HG03558 (cell line): ENCODE results near the gene TMEM106C.

Experiments used
- ATAC-seq: cut with Tn5 transposase; IDR thresholded peaks from one replicate; pipeline ENCODE4 v1.9.1; 2021; ENCODE audit warnings: moderate number of reproducible peaks; ENCODE audit not compliant: unreplicated experiment; ENCODE audit errors: extremely low read depth

The TMEM106C gene

DNA sequence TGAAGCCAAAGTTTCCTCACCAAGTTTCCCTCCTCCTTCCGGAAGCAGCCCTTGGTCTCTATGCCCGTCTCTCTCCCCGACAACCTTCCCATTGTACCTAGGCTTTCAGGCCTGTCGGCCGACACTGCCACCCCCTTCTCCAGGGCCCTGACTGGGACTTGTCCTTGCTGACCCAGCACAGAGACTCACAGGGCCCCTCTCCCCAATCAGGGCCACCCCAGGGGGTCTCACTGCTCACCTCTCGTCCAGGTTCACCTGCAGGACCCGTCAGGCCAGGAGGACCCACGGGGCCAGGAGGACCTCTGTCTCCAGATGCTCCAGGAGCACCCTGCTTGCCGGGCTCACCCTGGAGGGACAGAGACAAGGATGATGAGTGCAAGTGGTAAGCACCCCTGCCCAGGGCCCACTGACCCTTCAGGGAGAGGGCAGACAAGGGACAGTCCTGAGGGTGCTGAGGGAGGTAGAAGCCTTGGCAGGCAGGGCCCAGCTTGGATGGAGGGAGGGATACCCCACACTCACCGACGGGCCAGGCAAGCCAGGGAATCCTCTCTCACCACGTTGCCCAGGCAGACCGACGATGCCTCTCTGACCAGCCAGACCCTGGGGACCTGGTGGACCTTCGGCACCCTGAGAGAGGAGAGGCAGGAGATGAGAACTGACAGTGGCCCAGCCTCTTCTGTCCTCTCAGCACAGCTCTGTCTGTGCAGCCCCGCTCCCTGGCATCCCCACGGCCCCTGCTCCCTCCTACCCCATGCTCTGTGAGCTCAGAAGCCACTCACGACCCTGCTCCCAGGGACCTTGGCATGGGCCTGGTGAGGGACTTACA is 14.6 kb downstream of the TMEM106C start:
- no peak for ATAC-seq

DNA sequence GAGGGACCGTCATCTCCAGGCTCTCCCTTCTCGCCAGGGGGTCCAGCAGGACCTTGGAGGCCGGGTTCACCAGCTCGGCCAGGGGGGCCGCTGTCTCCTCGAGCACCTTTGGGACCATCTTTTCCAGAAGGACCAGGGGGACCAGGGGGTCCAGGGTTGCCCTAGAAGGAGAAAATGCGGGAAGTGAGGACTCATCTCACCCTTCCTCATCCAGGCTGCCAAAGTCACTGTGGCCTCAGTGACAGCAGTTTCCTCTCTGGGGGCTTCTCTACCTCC is 15.1 kb downstream of the TMEM106C start:
- no peak for ATAC-seq

DNA sequence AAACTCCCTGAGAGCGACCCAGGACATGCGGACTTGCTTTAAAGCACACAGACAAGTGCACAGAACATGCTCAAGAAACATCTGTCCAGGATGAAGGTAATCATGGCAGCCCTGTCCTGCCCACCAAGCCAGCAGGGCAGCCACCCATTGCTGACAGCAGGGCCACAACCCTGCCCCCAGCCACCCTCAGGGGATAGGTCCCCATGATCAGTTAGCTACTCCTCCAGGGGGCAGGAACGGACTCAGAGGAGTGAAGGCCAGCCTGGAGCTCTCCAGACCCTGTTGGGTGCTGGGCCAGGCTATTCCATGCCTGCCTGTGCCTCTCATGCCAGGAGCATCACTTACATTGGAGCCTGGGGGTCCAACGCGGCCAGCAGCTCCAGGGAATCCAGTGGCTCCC is 15.8 kb downstream of the TMEM106C start:
- ATAC-seq = no peak

DNA sequence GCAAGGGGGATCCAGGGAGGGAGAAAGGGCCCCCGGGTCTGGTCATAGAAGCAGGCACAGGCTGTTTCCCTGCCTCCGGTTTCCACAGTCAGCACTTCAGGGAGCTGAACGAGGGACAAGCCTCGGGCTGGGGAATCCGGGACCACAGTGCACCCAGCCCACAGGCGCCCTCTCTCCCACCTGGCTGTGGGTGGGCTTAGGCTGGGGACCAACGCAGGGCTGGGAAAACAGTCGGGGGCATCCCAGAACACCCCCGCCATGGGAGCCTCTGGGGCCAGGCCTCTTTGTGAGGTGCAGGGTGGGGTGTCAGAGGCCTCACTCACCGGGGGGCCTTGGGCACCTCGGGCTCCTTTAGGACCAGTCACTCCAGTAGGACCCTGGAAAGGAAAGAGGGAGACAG is 16.3 kb downstream of the TMEM106C start:
- no peak for ATAC-seq

DNA sequence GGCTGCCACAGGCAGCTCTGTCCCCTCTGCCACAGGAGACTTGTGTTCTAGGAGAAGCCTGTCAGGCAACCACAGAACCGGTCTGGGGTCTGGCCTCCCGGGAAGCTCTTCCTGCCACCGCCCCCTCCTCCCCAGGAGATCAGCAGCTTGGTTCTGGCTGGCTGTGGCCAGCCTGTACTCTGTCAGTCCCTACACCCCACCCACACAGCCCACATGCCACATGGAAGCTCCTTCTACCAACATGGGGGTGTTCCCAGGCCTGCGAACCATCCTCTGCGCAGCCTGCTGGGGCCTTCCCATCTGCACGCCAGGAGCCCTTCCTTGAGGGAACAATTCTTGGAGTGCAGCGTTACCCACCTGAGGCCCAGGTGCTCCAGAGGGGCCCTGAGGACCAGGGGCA is 16.8 kb downstream of the TMEM106C start:
- no peak for ATAC-seq

DNA sequence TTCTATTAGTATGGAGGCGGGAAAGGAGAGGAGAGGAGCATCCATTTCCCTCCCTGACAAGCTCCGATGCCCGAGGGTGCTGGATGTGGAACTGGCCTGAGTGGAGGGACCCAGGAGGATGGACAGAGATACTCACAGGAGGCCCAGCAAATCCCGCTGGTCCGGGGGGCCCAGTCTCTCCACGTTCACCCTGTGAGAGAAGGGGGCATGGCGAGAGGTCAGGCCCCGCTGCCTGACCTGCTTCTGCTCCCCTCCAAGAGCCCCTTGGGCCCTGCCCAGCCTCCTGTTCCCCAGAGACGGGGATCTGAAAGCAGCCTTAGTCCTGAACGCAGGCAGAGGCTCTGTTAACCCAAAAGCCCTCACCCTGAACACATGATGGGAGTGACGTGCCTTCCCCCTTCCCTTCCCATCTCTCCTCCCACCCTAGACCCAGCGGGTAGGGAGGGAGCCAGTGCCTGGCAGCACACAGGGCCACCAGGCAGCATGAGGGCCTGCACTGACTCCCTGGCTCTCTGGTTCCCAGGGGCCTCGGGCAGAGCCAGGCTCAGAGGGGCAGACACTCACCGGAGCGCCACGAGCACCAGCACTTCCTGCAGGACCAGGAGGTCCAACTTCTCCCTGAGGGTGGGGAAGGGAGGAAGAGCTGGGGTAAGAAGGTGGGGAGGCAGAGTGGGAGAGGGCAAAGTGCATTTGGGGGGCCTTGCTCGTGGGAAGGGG is 17.5 kb downstream of the TMEM106C start:
- ATAC-seq = no peak

DNA sequence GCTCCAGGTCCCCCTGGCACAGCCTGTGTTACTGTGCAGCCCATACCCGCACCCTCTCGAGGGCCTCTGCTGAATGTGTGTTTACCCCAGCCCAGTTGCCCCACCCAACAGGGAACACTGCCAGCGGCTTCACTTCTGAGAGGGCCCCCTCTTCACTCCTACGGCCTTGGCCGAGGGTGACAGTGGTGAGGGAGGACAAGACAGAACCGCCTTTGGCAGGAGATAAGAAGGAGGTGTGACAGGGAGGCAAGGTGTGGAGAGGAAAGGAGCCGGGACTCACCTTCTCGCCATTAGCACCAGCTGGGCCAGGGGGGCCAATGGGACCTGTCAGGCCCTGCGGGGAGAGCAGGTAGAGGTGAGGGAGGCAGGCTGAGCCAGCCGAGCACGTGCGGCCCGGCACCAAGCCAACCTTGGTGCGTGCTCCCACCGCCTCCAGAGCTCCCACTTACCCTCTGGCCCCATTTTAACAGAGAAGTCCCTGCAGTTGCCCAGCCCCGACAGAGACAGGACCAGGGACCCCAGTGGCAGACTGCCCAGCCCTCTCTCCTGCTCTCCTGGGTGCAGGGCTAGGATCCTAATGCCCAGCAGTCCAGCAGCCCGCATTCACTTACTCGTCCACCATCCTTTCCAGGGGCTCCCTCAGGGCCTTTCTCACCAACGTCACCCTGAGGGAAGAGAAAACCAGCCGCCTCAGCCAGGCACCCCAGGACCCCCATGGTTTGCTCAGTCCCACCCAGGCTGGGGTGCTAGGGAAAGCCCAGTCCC is 18.3 kb downstream of the TMEM106C start:
- ATAC-seq = no peak

DNA sequence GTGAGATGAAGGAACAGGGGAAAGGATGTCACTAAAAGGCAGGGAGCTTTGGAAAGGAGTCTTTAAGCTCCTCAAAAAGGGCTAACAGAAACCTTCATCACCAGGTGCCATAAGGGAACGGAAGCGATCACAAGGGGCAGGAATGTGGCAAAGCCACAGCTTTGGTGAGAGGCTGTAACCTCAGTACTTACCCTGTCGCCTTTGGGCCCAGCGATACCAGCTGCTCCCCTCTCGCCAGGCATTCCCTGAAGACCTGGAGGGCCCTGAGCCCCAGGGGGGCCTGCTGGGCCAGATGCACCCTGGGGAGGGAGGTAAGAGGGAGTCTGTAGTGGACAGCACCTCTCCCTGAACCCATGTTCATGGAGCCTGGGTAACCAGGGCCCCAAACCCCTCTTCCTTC is 18.9 kb downstream of the TMEM106C start:
- ATAC-seq = no peak

DNA sequence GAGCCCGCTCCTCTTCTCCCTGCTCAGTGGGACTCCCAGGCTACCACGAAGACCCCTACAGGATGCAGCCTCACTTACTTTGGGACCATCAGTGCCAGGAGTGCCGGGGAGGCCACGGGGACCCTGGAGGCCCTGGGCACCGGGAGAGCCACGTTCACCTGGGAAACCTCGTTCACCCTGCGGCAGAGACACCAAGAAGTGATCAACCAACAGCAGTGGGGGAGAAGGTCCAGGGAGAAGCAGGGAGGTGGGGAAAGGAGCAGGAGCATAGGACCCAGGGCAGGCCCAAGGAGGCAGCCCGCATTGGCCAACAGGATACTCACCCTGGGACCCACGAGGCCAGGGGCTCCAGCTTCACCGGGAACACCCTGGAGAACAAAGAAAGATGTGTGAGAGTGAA is 19.4 kb downstream of the TMEM106C start:
- ATAC-seq = no peak

DNA sequence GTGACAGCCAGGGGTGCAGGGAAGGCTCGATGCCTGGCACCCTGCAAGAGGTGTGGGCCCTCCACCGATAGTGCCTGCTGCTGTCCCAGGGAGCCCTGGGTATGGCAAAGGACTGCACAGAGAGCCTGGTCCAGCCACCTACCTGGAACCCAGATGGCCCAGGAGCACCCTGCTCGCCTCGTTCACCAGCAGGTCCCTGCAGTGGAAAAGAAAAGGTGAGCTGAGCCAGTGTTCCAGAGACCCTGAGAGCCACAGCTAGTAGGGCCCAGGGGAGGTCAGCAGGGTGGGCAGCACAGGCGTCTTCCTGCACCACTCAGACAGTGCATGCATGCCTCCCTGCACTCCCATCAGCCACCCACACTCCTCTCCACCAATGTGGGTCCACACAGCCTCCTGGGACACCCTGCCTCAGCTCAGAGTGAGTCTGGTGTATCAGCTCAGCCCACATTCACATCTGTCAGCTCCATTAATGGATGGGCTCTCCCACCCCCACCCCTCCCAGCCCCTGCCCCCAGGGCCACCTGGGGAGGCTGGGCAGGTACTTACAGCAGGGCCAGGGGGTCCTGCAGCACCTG is 20.2 kb downstream of the TMEM106C start:
- no peak for ATAC-seq

DNA sequence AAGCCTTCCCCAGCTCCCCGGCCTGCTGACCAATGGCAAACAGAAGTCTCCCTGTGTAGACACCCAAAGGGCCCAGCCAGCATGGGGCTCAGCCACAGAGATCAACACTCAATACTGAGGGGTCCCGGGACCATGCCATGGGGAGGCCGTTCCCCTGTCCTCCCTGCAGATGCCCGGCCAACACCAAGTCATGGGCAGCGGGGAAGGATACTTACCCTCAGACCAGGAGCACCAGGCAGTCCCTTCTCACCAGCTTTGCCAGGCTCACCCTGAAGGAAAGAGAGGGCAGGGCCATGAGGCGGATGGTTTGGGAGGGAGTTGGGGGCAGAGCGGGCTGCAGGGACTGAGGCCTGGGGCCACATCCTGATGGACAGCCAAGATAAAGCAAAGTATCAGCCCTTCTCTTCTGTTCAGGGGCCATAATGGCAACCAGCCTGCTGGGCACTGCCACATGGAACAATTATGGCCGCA is 21.0 kb downstream of the TMEM106C start:
- no peak for ATAC-seq

DNA sequence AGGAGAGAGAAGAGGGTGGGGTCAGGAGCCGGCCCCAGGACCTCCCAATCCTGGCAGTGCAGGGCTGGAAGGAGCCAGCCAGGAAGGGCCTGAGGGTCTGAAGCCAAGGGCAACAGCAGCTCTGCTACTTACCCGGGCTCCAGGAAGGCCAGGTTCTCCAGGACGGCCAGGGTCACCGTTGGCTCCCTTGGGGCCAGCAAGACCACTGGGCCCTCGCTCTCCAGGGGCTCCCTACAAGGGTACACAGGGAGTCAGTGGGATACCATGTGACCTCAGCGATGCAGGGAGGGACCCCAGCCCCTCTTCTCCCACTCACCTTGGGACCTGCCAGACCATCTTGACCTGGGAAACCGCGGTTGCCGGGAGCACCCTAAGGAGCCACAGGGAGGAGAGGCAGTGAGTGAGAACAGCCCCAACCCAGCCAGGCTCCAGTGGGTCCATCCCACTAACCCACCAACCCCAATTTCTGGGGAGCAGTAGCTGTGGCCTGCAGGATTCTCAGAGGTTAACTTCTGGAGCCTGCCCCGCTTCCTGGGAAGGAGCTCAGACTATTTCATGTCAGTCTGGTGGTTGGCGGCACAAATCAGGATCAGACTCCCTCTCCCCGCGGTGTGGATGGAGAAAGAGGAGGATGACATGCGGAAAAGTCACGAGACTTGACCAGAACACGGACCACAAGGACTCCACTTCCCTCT is 22.3 kb downstream of the TMEM106C start:
- ATAC-seq = no peak

DNA sequence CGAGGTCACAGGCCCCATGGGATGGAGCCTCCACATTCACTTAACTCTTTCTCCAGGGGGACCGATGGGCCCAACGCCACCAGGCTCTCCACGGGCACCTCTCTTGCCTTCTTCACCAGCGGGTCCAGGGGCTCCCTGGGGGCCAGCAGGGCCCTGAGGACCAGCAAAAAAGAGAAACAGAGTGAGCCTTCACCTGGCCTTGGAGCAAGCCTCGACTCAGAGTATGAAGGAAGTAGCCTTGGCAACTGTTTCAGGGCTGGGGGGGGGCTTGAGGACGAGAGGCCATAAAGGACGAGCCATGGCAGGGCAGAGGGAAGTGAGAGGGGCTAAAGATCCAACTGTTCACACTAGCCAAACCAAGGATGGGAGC is 22.9 kb downstream of the TMEM106C start:
- ATAC-seq = no peak

DNA sequence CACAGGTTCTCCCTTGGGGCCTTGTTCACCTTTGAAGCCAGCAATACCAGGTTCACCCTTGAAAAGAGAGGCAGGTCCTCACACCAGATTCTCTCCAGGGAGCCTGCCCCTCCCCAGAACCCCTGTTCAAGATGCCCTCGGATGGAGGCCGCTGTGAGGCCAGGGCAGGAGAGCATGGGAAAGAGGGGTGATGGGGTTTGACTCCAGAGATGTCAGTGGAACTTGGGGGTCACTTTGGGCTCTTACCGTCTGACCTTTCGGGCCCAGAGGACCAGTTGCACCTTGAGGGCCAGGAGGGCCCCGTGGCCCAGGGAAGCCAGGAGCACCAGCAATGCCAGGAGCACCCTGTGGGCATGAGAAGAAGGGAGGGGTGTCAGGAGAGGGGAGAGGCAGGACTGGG is 23.4 kb downstream of the TMEM106C start:
- ATAC-seq = no peak

DNA sequence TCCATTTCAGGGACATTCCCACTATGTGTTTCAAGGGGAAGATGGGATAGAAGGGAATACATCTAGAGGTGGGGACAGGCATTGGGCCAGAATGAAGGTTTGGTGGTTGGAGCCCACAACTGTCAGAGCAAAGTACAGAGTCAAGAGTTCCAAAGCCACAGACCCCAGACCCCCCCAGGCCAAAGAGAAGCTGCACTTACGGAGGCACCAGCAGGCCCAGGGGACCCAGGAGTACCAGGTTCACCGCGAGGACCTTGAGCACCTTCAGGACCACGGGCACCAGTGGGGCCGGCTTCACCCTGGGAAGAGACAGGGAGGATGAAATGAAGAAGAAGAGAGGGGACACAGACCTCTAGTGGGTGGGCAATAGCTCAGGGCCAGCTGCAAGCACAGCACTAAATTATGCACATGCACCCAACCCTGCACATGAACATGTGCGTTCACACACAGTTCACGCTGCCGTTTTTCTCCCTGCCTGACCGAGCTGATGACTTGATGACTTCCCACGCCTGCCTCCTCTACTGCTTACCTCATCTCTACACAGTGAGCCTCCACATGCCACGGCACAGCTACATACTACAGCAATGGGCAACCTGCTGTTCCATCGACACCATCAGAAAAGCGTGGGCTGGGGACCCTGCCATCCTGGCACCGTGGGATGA is 24.1 kb downstream of the TMEM106C start:
- no peak for ATAC-seq

DNA sequence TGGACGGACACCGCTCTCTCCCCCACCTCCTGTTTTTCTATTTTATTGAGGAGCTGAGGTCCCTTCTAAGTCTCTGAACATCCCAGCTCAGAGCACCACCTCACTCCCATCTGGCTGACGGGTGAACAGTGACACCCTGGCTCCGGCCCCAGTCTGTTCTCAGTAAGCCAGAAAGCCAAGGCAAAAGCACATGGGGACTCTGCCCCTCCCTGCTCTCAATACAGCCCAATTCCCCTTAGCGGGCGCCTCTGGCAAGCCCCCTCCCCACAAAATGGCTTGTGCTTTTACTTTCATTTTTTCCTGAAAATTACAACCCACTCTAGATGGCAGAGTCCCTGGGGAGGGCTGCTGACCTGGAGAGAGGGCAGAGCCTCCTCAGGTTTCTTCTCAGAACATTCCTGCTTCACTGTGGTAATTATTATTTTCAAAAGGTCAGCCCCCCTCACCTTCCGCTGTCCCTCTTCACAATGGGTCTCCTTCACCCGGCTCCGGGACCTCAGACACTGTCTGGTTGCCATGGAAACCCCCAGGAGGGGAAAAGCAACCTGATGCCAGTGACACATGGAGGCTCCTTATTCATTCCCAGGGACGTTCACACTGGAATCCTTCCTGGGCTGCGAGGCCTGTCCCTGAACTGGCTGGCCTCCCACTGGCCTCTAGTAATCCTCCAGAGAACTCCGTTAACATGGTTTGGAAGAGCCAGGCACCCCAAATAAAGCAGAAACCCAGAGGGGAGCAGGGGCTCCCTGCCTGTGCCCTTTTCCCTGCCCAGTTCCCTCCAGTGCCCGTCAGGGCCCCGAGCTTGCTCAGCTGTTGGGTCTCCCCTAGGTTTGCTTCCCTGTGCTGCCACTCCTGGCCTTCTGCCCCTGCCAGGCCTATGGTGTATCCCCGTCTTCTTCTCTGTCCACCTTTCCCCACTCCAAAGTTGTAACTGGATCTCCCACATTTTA is 25.0 kb downstream of the TMEM106C start:
- ATAC-seq = no peak

DNA sequence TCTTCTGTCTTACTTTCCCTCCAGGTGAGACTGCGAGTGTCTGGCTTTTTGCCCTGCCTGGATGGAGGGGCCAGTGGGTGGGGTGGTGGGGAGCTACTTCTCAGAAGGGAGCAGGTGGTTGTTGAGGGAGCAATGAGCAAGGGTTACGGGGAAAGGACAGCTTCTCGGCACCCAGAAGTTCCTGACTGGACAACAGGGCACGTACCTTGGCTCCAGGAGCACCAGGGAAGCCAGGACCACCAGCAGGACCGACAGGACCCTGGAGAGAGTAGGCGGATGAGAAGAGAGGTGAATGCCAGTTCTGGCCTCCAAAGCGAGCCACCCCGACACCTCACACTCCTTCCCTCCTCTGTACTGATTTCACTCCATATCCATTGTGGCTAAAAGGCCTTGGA is 25.6 kb downstream of the TMEM106C start:
- no peak for ATAC-seq

DNA sequence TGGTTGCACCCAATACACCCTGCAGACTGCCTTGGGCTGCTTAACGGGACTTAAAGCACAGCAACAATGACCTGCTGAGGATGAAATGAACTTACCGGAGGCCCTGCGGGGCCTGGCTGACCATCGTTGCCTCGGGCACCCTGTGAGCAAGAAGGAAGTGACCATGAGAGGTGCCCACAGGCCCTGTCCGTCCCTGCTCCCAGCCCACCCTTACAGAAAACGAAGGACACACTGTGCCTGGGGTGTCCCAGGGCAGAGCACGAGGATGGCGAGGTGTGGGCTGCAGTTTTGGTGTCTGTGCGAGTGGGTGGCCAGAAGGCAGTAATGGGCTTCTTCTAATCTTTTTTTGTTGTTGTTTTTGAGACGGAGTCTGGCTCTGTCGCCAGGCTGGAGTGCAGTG is 26.3 kb downstream of the TMEM106C start:
- no peak for ATAC-seq
